Trophoblast cell (in vitro differentiated cells and primary cell): ENCODE results near the gene PTH2.

ENCODE experiments used
- DNase-seq, 2 donors: peaks; one replicate each; pipeline ENCODE4 v3.0.0-alpha.2; 2016
- H2AFZ ChIP-seq: 2 replicates; pipeline ENCODE4 v1.6.1; 2013; ENCODE audit warnings: low read length, moderate library complexity, mild to moderate bottlenecking; ENCODE audit not compliant: insufficient read depth, poor library complexity
- H2AK5ac ChIP-seq: 2 replicates; pipeline ENCODE4 v1.6.1; 2013; ENCODE audit warnings: mild to moderate bottlenecking, low read length
- H2BK120ac ChIP-seq: 2 replicates; pipeline ENCODE4 v1.6.1; 2013; ENCODE audit warnings: low read length, mild to moderate bottlenecking, moderate library complexity; ENCODE audit not compliant: insufficient read depth, poor library complexity
- H2BK12ac ChIP-seq: 2 replicates; pipeline ENCODE4 v1.6.1; 2013; ENCODE audit warnings: mild to moderate bottlenecking, low read length, moderate library complexity
- H2BK5ac ChIP-seq: 2 replicates; pipeline ENCODE4 v1.6.1; 2013; ENCODE audit warnings: low read length, low read depth, moderate library complexity, mild to moderate bottlenecking; ENCODE audit not compliant: poor library complexity
- H3K14ac ChIP-seq: 2 replicates; pipeline ENCODE4 v1.6.1; 2013; ENCODE audit warnings: mild to moderate bottlenecking, low read length
- H3K18ac ChIP-seq: 2 replicates; pipeline ENCODE4 v1.6.1; 2013; ENCODE audit warnings: mild to moderate bottlenecking, low read length
- H3K23ac ChIP-seq: 2 replicates; pipeline ENCODE4 v1.6.1; 2013; ENCODE audit warnings: low read length
- H3K27ac ChIP-seq: 2 replicates; pipeline ENCODE4 v1.5.1; 2013; ENCODE audit warnings: low read depth, mild to moderate bottlenecking, inconsistent platforms, low read length, moderate library complexity
- H3K27me3 ChIP-seq: 2 replicates; pipeline ENCODE4 v1.6.1; 2013; ENCODE audit warnings: inconsistent platforms, mild to moderate bottlenecking, low read length, moderate library complexity; ENCODE audit not compliant: insufficient read depth
- H3K36me3 ChIP-seq, 2 experiments: 1 replicate in 1 of 2; 2 replicates in 1 of 2; pipeline ENCODE4 v1.6.1; 2013; ENCODE audit warnings: low read length in 2 of 2, mild to moderate bottlenecking in 2 of 2, moderate library complexity in 1 of 2; ENCODE audit not compliant: insufficient read depth in 2 of 2, control insufficient read depth in 1 of 2
- H3K4ac ChIP-seq: 2 replicates; pipeline ENCODE4 v1.6.1; 2013; ENCODE audit warnings: low read depth, mild to moderate bottlenecking, low read length, moderate library complexity
- H3K4me1 ChIP-seq, 2 experiments: 1 replicate in 1 of 2; 2 replicates in 1 of 2; pipeline ENCODE4 v1.6.1; 2013; ENCODE audit warnings: low read length in 2 of 2, mild to moderate bottlenecking in 2 of 2, moderate library complexity in 1 of 2; ENCODE audit not compliant: insufficient read depth in 2 of 2, control insufficient read depth in 1 of 2
- H3K4me2 ChIP-seq: 2 replicates; pipeline ENCODE4 v1.6.1; 2013; ENCODE audit warnings: inconsistent platforms, mild to moderate bottlenecking, low read length, moderate library complexity
- H3K4me3 ChIP-seq: 2 replicates; pipeline ENCODE4 v1.5.1; 2013; ENCODE audit warnings: mild to moderate bottlenecking, low read depth, low read length, inconsistent platforms
- H3K79me1 ChIP-seq: one replicate; pipeline ENCODE4 v1.6.1; 2013; ENCODE audit warnings: low read length
- H3K79me2 ChIP-seq: 2 replicates; pipeline ENCODE4 v1.6.1; 2013; ENCODE audit warnings: low read length, mild to moderate bottlenecking; ENCODE audit not compliant: control insufficient read depth, insufficient read depth, poor library complexity
- H3K9ac ChIP-seq: 2 replicates; pipeline ENCODE4 v1.6.1; 2013; ENCODE audit warnings: mild to moderate bottlenecking, low read length
- H3K9me3 ChIP-seq: 2 replicates; pipeline ENCODE4 v1.6.1; 2013; ENCODE audit warnings: low read depth, mild to moderate bottlenecking, control low read depth, inconsistent platforms, low read length; ENCODE audit not compliant: insufficient read depth
- H4K12ac ChIP-seq: 2 replicates; pipeline ENCODE4 v1.6.1; 2013; ENCODE audit warnings: low read depth, mild to moderate bottlenecking, low read length, moderate library complexity
- H4K8ac ChIP-seq: 2 replicates; pipeline ENCODE4 v1.6.1; 2013; ENCODE audit warnings: low read depth, mild to moderate bottlenecking, low read length, moderate library complexity
- H4K91ac ChIP-seq: one replicate; pipeline ENCODE4 v1.6.1; 2013; ENCODE audit warnings: low read depth, mild to moderate bottlenecking, low read length, moderate library complexity
- WGBS: extraction: QIAGEN DNeasy Blood & Tissue Kit; methylation state at CpG from one replicate; pipeline ENCODE4 v1.1.7; 2013; ENCODE audit warnings: missing lambda C conversion rate; ENCODE audit not compliant: insufficient read length, insufficient coverage; ENCODE audit errors: extremely low coverage; 5-methylcytosine and 5-hydroxymethylcytosine counted together

Gene PTH2

GRCh38 chr19:49389406-49389805 lies 33.8 kb downstream of the PTH2 start:
- H2BK12ac ChIP-seq: no peak overlapping the region

GRCh38 chr19:49387936-49388372 lies 35.3 kb downstream of the PTH2 start, which contains the start of gene KASH5:
KASH5 (plus strand) TSS chr19:49388249; CDS start chr19:49390884, 2,635 bp downstream.
- Histone ChIP-seq H3K27ac (no peak within 1 kb of the TSS), H3K4me2 (no peak within 1 kb of the TSS), H2BK120ac (no peak within 1 kb of the TSS), H3K36me3 (no peaks in the 10 kb centered on the region), H2AK5ac (no peak within 1 kb of the TSS), H4K12ac (no peak within 1 kb of the TSS), H3K18ac (no peak within 1 kb of the TSS), H3K9ac (no peak within 1 kb of the TSS), H3K27me3 (no peaks in the 10 kb centered on the region), H3K79me1 (no peaks in the 10 kb centered on the region), H3K4ac (no peak within 1 kb of the TSS), H3K14ac (no peak within 1 kb of the TSS), H3K9me3 (no peaks in the 10 kb centered on the region), H4K8ac (no peak within 1 kb of the TSS), H2AFZ (no peak within 1 kb of the TSS), H4K91ac (no peak within 1 kb of the TSS), H3K79me2 (no peaks in the 10 kb centered on the region), H3K4me3 (no peak within 1 kb of the TSS), H3K23ac (no peak within 1 kb of the TSS), H2BK12ac (no peak within 1 kb of the TSS), H2BK5ac (no peak within 1 kb of the TSS), H3K4me1 (no peaks in the 10 kb centered on the region)
- no CpG with 5 or more reads among the region's 40 CpGs for WGBS
- DNase-seq: peak; percentile 95 to 96

More at GRCh38 chr19:49389406-49389805, 33.8 kb downstream of the PTH2 start:
- Histone ChIP-seq H4K12ac (no peak overlapping the region), H2BK5ac (no peak overlapping the region), H2AFZ (no peak overlapping the region), H2BK120ac (no peak overlapping the region), H3K4me1 (no peaks in the 10 kb centered on the region), H3K14ac (no peak overlapping the region), H4K91ac (no peak overlapping the region), H3K4me3 (no peak overlapping the region), H3K4me2 (no peak overlapping the region), H3K27ac (no peak overlapping the region), H3K9me3 (no peaks in the 10 kb centered on the region), H4K8ac (no peak overlapping the region), H3K27me3 (no peaks in the 10 kb centered on the region), H3K79me1 (no peaks in the 10 kb centered on the region), H3K9ac (no peak overlapping the region), H3K18ac (no peak overlapping the region), H3K23ac (no peak overlapping the region), H2AK5ac (no peak overlapping the region), H3K79me2 (no peaks in the 10 kb centered on the region), H3K36me3 (no peaks in the 10 kb centered on the region), H3K4ac (no peak overlapping the region)
- no peak for DNase-seq
- whole genome bisulfite sequencing: no CpG with 5 or more reads among the region's 20 CpGs

GRCh38 chr19:49383599-49383998 lies 39.6 kb downstream of the PTH2 start:
- Histone ChIP-seq H3K4me1 (no peaks in the 10 kb centered on the region), H3K23ac (no peak overlapping the region), H2AFZ (no peak overlapping the region), H4K12ac (no peak overlapping the region), H3K18ac (no peak overlapping the region), H3K4me3 (no peak overlapping the region), H3K4ac (no peak overlapping the region), H2AK5ac (no peak overlapping the region), H2BK120ac (no peak overlapping the region), H2BK5ac (no peak overlapping the region), H3K27ac (no peak overlapping the region), H3K4me2 (no peak overlapping the region), H3K9ac (no peak overlapping the region), H4K8ac (no peak overlapping the region), H4K91ac (no peak overlapping the region), H3K14ac (no peak overlapping the region), H3K27me3 (no peaks in the 10 kb centered on the region), H3K79me1 (no peaks in the 10 kb centered on the region), H3K36me3 (no peaks in the 10 kb centered on the region), H2BK12ac (no peak overlapping the region), H3K79me2 (no peaks in the 10 kb centered on the region), H3K9me3 (no peaks in the 10 kb centered on the region)
- WGBS: no CpG with 5 or more reads among the region's 1 CpG
- DNase-seq: no peak

GRCh38 chr19:49382639-49383038 lies 40.6 kb downstream of the PTH2 start:
- no peak overlapping the region for H3K23ac ChIP-seq
- H2BK120ac ChIP-seq: no peak overlapping the region
- no peaks in the 10 kb centered on the region for H3K4me1 ChIP-seq
- H3K27me3 ChIP-seq: no peaks in the 10 kb centered on the region
- no peaks in the 10 kb centered on the region for H3K79me2 ChIP-seq
- H3K4ac ChIP-seq: no peak overlapping the region
- H2BK12ac ChIP-seq: no peak overlapping the region
- H3K9me3 ChIP-seq: no peaks in the 10 kb centered on the region
- H3K79me1 ChIP-seq: no peaks in the 10 kb centered on the region
- no peak overlapping the region for H3K9ac ChIP-seq
- H4K8ac ChIP-seq: no peak overlapping the region
- H4K91ac ChIP-seq: no peak overlapping the region
- no peak for DNase-seq
- H3K27ac ChIP-seq: no peak overlapping the region
- no peak overlapping the region for H2AFZ ChIP-seq
- H3K18ac ChIP-seq: no peak overlapping the region
- H3K4me3 ChIP-seq: no peak overlapping the region
- no peak overlapping the region for H3K14ac ChIP-seq
- H4K12ac ChIP-seq: no peak overlapping the region
- H2BK5ac ChIP-seq: no peak overlapping the region
- no CpG with 5 or more reads among the region's 5 CpGs for WGBS
- no peaks in the 10 kb centered on the region for H3K36me3 ChIP-seq
- no peak overlapping the region for H2AK5ac ChIP-seq
- H3K4me2 ChIP-seq: no peak overlapping the region
